ENCODE data around the gene WDR7.

WDR7 gene

GRCh38 chr18:56650944-56651770, at the start of gene WDR7:
Gene WDR7, plus strand, starts transcription at chr18:56651359. Its CDS starts 21,157 bp downstream, at chr18:56672516.
- Histone ChIP-seq H3K4me1 (ENCODE audit: insufficient read depth, poor library complexity, severe bottlenecking) (no peaks in the 10 kb centered on the region), H3K4me3 (ENCODE audit: severe bottlenecking) (peak within 1 kb of the TSS; percentile 80), H3K36me3 (ENCODE audit: low read depth) (no peaks in the 10 kb centered on the region), H3K9me3 (ENCODE audit: severe bottlenecking) (no peaks in the 10 kb centered on the region), H3K27me3 (ENCODE audit: insufficient read depth, poor library complexity, severe bottlenecking) (no peaks in the 10 kb centered on the region), H3K27ac (ENCODE audit: poor library complexity, severe bottlenecking) (peak within 1 kb of the TSS; percentile 22)
- DNase-seq (ENCODE audit: low spot score) (peak; percentile 94), ATAC-seq (ENCODE audit: low read depth) (peak; percentile 99)
- TF ChIP-seq CTCF (IDR thresholded peaks at IDR 0.05; ENCODE audit: poor library complexity, severe bottlenecking): no peak

- Histone ChIP-seq H3K4me3 (ENCODE audit: severe bottlenecking) (no peak overlapping the region), H3K36me3 (ENCODE audit: low read depth) (peaks cover 38% of the 10 kb centered on the region), H3K27ac (ENCODE audit: poor library complexity, severe bottlenecking) (no peak overlapping the region), H3K4me1 (ENCODE audit: insufficient read depth, poor library complexity, severe bottlenecking) (no peaks in the 10 kb centered on the region), H3K27me3 (ENCODE audit: insufficient read depth, poor library complexity, severe bottlenecking) (no peaks in the 10 kb centered on the region), H3K9me3 (ENCODE audit: severe bottlenecking) (no peaks in the 10 kb centered on the region)
- DNase-seq (ENCODE audit: low spot score): no peak
- no peak for TF ChIP-seq CTCF (IDR thresholded peaks at IDR 0.05; ENCODE audit: poor library complexity, severe bottlenecking)
- ATAC-seq (ENCODE audit: low read depth): no peak
These were observed 44.5 kb upstream of the WDR7 start for GRCh38 chr18:56606618-56607017.

GRCh38 chr18:56615738-56616520, 35.2 kb upstream of the WDR7 start:
- no peak for TF ChIP-seq CTCF (IDR thresholded peaks at IDR 0.05; ENCODE audit: poor library complexity, severe bottlenecking)
- ATAC-seq (ENCODE audit: low read depth) (no peak), DNase-seq (ENCODE audit: low spot score) (no peak)
- H3K27me3 ChIP-seq (ENCODE audit: insufficient read depth, poor library complexity, severe bottlenecking): no peaks in the 10 kb centered on the region
- H3K36me3 ChIP-seq (ENCODE audit: low read depth): peaks cover 70% of the 10 kb centered on the region
- no peak overlapping the region for H3K4me3 ChIP-seq (ENCODE audit: severe bottlenecking)
- H3K4me1 ChIP-seq (ENCODE audit: insufficient read depth, poor library complexity, severe bottlenecking): no peaks in the 10 kb centered on the region
- no peaks in the 10 kb centered on the region for H3K9me3 ChIP-seq (ENCODE audit: severe bottlenecking)
- no peak overlapping the region for H3K27ac ChIP-seq (ENCODE audit: poor library complexity, severe bottlenecking)

GRCh38 chr18:56627991-56628390, 23.2 kb upstream of the WDR7 start:
- ATAC-seq (ENCODE audit: low read depth): no peak
- Histone ChIP-seq H3K27ac (ENCODE audit: poor library complexity, severe bottlenecking) (no peak overlapping the region), H3K4me3 (ENCODE audit: severe bottlenecking) (no peak overlapping the region), H3K36me3 (ENCODE audit: low read depth) (peaks cover 30% of the 10 kb centered on the region), H3K4me1 (ENCODE audit: insufficient read depth, poor library complexity, severe bottlenecking) (no peaks in the 10 kb centered on the region), H3K27me3 (ENCODE audit: insufficient read depth, poor library complexity, severe bottlenecking) (no peaks in the 10 kb centered on the region), H3K9me3 (ENCODE audit: severe bottlenecking) (no peaks in the 10 kb centered on the region)
- DNase-seq (ENCODE audit: low spot score): no peak
- no peak for TF ChIP-seq CTCF (IDR thresholded peaks at IDR 0.05; ENCODE audit: poor library complexity, severe bottlenecking)
